Brain microvascular endothelial cell (primary cell): Measurements from ENCODE around the gene MLN.

ENCODE experiments used
- DNase-seq: peaks from one replicate; pipeline ENCODE4 v3.0.0-alpha.2; 2020
- H3K27ac ChIP-seq: fragments of 250-450 bp; sonication (Bioruptor Pico); 2 replicates; pipeline ENCODE4 v1.5.1; 2020; ENCODE audit warnings: mild to moderate bottlenecking, moderate library complexity
- H3K27me3 ChIP-seq: fragments of 250-450 bp; sonication (Bioruptor Pico); replicated peaks from 2 replicates; pipeline ENCODE4 v1.5.1; 2020; ENCODE audit warnings: mild to moderate bottlenecking
- H3K36me3 ChIP-seq: fragments of 250-450 bp; sonication (Bioruptor Pico); replicated peaks from 2 replicates; pipeline ENCODE4 v1.5.1; 2020; ENCODE audit warnings: mild to moderate bottlenecking
- H3K4me3 ChIP-seq: 2 replicates; pipeline ENCODE4 v1.5.1; 2011; ENCODE audit warnings: low read depth, mild to moderate bottlenecking, control low read depth, low read length, moderate library complexity
- CTCF ChIP-seq: IDR thresholded peaks from 2 replicates; pipeline ENCODE4 v1.5.1; 2011; ENCODE audit warnings: low read depth, mild to moderate bottlenecking, moderate library complexity, low read length, control low read depth, inconsistent platforms; ENCODE audit errors: missing control alignments
- in situ Hi-C: cut with HindIII; loops from 2 replicates; pipeline ENCODE4 v1.10.0; 2017; ENCODE audit warnings: low sequenced_read_pairs, low pct_ligation_motif_present

Gene MLN

GRCh38 chr6:33772902-33773472, 30.8 kb downstream of the MLN start:
- no peak for TF ChIP-seq CTCF
- no peak overlapping the region for H3K27ac ChIP-seq
- no peak overlapping the region for H3K4me3 ChIP-seq
- H3K27me3 ChIP-seq: no peaks in the 10 kb centered on the region
- DNase-seq: no peak
- in situ Hi-C loops: loop anchor here (25.0 kb wide), 1 partner anchor 364 kb away; the partner anchor contains the start of gene GRM4
- peaks cover 42% of the 10 kb centered on the region for H3K36me3 ChIP-seq

GRCh38 chr6:33772082-33772830, 31.5 kb downstream of the MLN start:
- no peak for DNase-seq
- in situ Hi-C loops: loop anchor here (25.0 kb wide), 1 partner anchor 365 kb away; the partner anchor contains the start of gene GRM4

GRCh38 chr6:33771146-33772081, 32.4 kb downstream of the MLN start:
- H3K27ac ChIP-seq: peak overlapping the region; percentile 79
- no peak overlapping the region for H3K4me3 ChIP-seq
- in situ Hi-C loops: loop anchor here (25.0 kb wide), 1 partner anchor 366 kb away; the partner anchor contains the start of gene GRM4
- peaks cover 26% of the 10 kb centered on the region for H3K36me3 ChIP-seq
- H3K27me3 ChIP-seq: no peaks in the 10 kb centered on the region
- TF ChIP-seq CTCF: peak; percentile 69
- peak; percentile 94 for DNase-seq

More at GRCh38 chr6:33772082-33772830, 31.5 kb downstream of the MLN start:
- no peak overlapping the region for H3K4me3 ChIP-seq
- H3K27ac ChIP-seq: peak overlapping the region; percentile 24
- no peaks in the 10 kb centered on the region for H3K27me3 ChIP-seq
- peaks cover 34% of the 10 kb centered on the region for H3K36me3 ChIP-seq
- TF ChIP-seq CTCF: no peak

- no peaks in the 10 kb centered on the region for H3K27me3 ChIP-seq
- no peak overlapping the region for H3K4me3 ChIP-seq
- DNase-seq: no peak
- H3K27ac ChIP-seq: peak overlapping the region; percentile 79
- H3K36me3 ChIP-seq: peaks cover 20% of the 10 kb centered on the region
- TF ChIP-seq CTCF: no peak
- in situ Hi-C loops: loop anchor here (25.0 kb wide), 1 partner anchor 367 kb away; the partner anchor contains the start of gene GRM4
These were observed 33.0 kb downstream of the MLN start for GRCh38 chr6:33770833-33771145.

GRCh38 chr6:33770124-33770832, 33.5 kb downstream of the MLN start:
- no peak for TF ChIP-seq CTCF
- in situ Hi-C loops: loop anchor here (25.0 kb wide), 1 partner anchor 367 kb away; the partner anchor contains the start of gene GRM4

More at GRCh38 chr6:33770124-33770832, 33.5 kb downstream of the MLN start:
- DNase-seq: no peak
- Histone ChIP-seq H3K27me3 (no peaks in the 10 kb centered on the region), H3K36me3 (peaks cover 14% of the 10 kb centered on the region), H3K27ac (peak overlapping the region; percentile 79), H3K4me3 (no peak overlapping the region)
